ENCODE data around the gene PARL.

DNA sequence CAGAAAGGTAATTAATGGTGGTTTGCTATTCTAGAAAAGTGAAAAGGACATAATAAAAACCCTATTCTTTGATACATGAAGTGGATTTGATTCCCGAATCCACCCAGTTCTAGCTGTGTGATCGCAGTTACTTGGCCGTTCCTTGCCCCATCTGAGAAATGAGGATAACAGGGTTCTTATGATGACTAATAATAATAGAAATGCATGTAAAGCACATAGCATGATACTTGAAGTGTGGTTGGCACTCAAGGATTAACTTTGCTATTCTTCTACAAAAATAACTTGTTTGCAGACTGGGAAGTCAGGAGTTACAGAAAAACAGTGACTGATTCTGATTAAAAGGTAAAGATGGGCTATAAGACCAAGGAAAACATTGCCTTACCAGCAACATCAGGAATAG is 26.8 kb downstream of the PARL start:
- TF ChIP-seq, protein P1, sequence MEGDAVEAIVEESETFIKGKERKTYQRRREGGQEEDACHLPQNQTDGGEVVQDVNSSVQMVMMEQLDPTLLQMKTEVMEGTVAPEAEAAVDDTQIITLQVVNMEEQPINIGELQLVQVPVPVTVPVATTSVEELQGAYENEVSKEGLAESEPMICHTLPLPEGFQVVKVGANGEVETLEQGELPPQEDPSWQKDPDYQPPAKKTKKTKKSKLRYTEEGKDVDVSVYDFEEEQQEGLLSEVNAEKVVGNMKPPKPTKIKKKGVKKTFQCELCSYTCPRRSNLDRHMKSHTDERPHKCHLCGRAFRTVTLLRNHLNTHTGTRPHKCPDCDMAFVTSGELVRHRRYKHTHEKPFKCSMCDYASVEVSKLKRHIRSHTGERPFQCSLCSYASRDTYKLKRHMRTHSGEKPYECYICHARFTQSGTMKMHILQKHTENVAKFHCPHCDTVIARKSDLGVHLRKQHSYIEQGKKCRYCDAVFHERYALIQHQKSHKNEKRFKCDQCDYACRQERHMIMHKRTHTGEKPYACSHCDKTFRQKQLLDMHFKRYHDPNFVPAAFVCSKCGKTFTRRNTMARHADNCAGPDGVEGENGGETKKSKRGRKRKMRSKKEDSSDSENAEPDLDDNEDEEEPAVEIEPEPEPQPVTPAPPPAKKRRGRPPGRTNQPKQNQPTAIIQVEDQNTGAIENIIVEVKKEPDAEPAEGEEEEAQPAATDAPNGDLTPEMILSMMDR (conservative IDR thresholded peaks at IDR 0.05 in 1 of 2, IDR thresholded peaks at IDR 0.05 in 1 of 2; ENCODE audit: extremely low read depth in 1 of 2, insufficient read depth in 1 of 2, low read depth in 1 of 2, low read length in 2 of 2), result no peak
- TF ChIP-seq EZH2 (IDR thresholded peaks at IDR 0.05; ENCODE audit: borderline replicate concordance, low read length), result no peak

Data from mammary epithelial cell (primary cell).